H1 (cell line): ENCODE measurements around the gene CLDN14. TPM values are rescaled to one million over a fixed set of nuclear protein-coding genes. Genes with fewer than 3 reads are reported as not detected.

Experiments
- CTCF ChIA-PET: fragments of 300-600 bp; sonication (Branson Sonifier 250); formaldehyde crosslinking; loops from one replicate; lab custom pipeline; 2021; ENCODE audit not compliant: partially characterized antibody; lab: Charles Lee
- POLR2A ChIA-PET: fragments of 300-600 bp; sonication (Branson Sonifier 250); formaldehyde crosslinking; loops from one replicate; lab custom pipeline; 2021; ENCODE audit warnings: inconsistent platforms; ENCODE audit not compliant: partially characterized antibody; lab: Charles Lee
- DNase-seq, 2 experiments: peaks; one replicate each; pipeline versions ENCODE4 v3.0.0 to v3.0.0-alpha.2; 2010 to 2022; ENCODE audit warnings: low spot score in 2 of 2, low read depth in 1 of 2, mixed read lengths in 1 of 2
- FAIRE-seq: peaks from 2 replicates; lab custom pipeline; 2011; peaks lifted over from hg19 to GRCh38; lab: Jason Lieb, UNC
- H2AFZ ChIP-seq: 2 replicates; pipeline ENCODE4 v1.8.1; 2012; ENCODE audit warnings: low read length, inconsistent platforms
- H2AK5ac ChIP-seq: 2 replicates; pipeline ENCODE4 v1.6.1; 2013; ENCODE audit warnings: low read depth, low read length
- H2BK120ac ChIP-seq: replicated peaks from 2 replicates; pipeline ENCODE3; 2013; ENCODE audit warnings: low read depth, low read length, inconsistent platforms
- H2BK12ac ChIP-seq: 2 replicates; pipeline ENCODE4 v1.6.1; 2013; ENCODE audit warnings: low read depth, low read length
- H2BK15ac ChIP-seq: 2 replicates; pipeline ENCODE4 v1.6.1; 2013; ENCODE audit warnings: low read length
- H2BK20ac ChIP-seq: 2 replicates; pipeline ENCODE4 v1.6.1; 2013; ENCODE audit warnings: low read length
- H2BK5ac ChIP-seq: 2 replicates; pipeline ENCODE4 v1.6.1; 2013; ENCODE audit warnings: low read depth, low read length
- H3K14ac ChIP-seq: 2 replicates; pipeline ENCODE4 v1.6.1; 2013; ENCODE audit warnings: inconsistent platforms; ENCODE audit not compliant: insufficient read length
- H3K18ac ChIP-seq: 2 replicates; pipeline ENCODE4 v1.6.1; 2013; ENCODE audit warnings: low read length; ENCODE audit errors: extremely low read depth
- H3K23ac ChIP-seq: 2 replicates; pipeline ENCODE4 v1.6.1; 2013; ENCODE audit warnings: inconsistent platforms; ENCODE audit not compliant: insufficient read length
- H3K23me2 ChIP-seq: 2 replicates; pipeline ENCODE4 v1.6.1; 2013; ENCODE audit warnings: low read depth, low read length
- H3K27ac ChIP-seq: 2 replicates; pipeline ENCODE4 v1.6.1; 2011; ENCODE audit warnings: low read depth, low read length, inconsistent platforms
- H3K27me3 ChIP-seq, 4 experiments: replicated peaks in 1 of 4; 1 replicate in 1 of 4; 2 replicates in 3 of 4; pipeline versions ENCODE4 v1.6.1 to v1.8.1; 2011 to 2013; ENCODE audit warnings: low read length in 3 of 4, mild to moderate bottlenecking in 3 of 4, inconsistent platforms in 2 of 4, mixed read lengths in 2 of 4, moderate library complexity in 1 of 4; ENCODE audit not compliant: control insufficient read depth in 3 of 4, insufficient read depth in 3 of 4; ENCODE audit errors: extremely low read depth in 1 of 4
- H3K36me3 ChIP-seq, 4 experiments: 2 replicates each; pipeline versions ENCODE4 v1.6.1 to v1.8.1; 2011 to 2013; ENCODE audit warnings: mild to moderate bottlenecking in 4 of 4, low read length in 3 of 4, moderate library complexity in 2 of 4, control low read depth in 1 of 4, inconsistent platforms in 1 of 4; ENCODE audit not compliant: insufficient read depth in 4 of 4, control insufficient read depth in 2 of 4
- H3K4ac ChIP-seq: replicated peaks from 2 replicates; pipeline ENCODE3; 2013; ENCODE audit warnings: low read length, low read depth, mixed read lengths, inconsistent platforms; ENCODE audit not compliant: insufficient read length
- H3K4me1 ChIP-seq, 4 experiments: replicated peaks in 1 of 4; 1 replicate in 1 of 4; 2 replicates in 3 of 4; pipeline versions ENCODE4 v1.6.1 to v1.8.1; 2011 to 2013; ENCODE audit warnings: low read length in 3 of 4, inconsistent platforms in 2 of 4, mixed read lengths in 1 of 4; ENCODE audit not compliant: insufficient read depth in 4 of 4, control insufficient read depth in 3 of 4
- H3K4me2 ChIP-seq, 2 experiments: 2 replicates each; pipeline versions ENCODE4 v1.6.1 to v1.8.1; 2011 to 2013; ENCODE audit warnings: low read depth in 2 of 2, low read length in 2 of 2, control low read depth in 1 of 2, inconsistent platforms in 1 of 2, mild to moderate bottlenecking in 1 of 2; ENCODE audit not compliant: insufficient read depth in 1 of 2
- H3K4me3 ChIP-seq, 4 experiments: fragments of 200-600, 300-600 bp in 1 of 4; sonication (generic), shearing (Covaris generic), sonication (Bioruptor Twin) in 1 of 4; 2 replicates each; pipeline versions ENCODE4 v1.5.1 to v1.8.1; 2011 to 2016; ENCODE audit warnings: low read length in 4 of 4, low read depth in 3 of 4, control low read depth in 2 of 4, inconsistent platforms in 2 of 4, mild to moderate bottlenecking in 2 of 4, mixed read lengths in 1 of 4, moderate library complexity in 1 of 4; ENCODE audit not compliant: insufficient read depth in 2 of 4; ENCODE audit errors: extremely low read depth in 1 of 4
- H3K56ac ChIP-seq: replicated peaks from 2 replicates; pipeline ENCODE3; 2013; ENCODE audit warnings: low read depth, mild to moderate bottlenecking, mixed read lengths, low read length, inconsistent platforms; ENCODE audit not compliant: insufficient read length
- H3K79me1 ChIP-seq: 2 replicates; pipeline ENCODE4 v1.6.1; 2013; ENCODE audit warnings: low read depth, low read length, control low read depth
- H3K79me2 ChIP-seq, 2 experiments: 2 replicates each; pipeline versions ENCODE4 v1.6.1 to v1.8.1; 2012 to 2013; ENCODE audit warnings: low read length in 2 of 2, mild to moderate bottlenecking in 2 of 2, inconsistent platforms in 1 of 2; ENCODE audit not compliant: insufficient read depth in 2 of 2, control insufficient read depth in 1 of 2
- H3K9ac ChIP-seq, 4 experiments: replicated peaks in 1 of 4; 1 replicate in 1 of 4; 2 replicates in 3 of 4; pipeline versions ENCODE4 v1.6.1 to v1.8.1; 2011 to 2013; ENCODE audit warnings: low read depth in 3 of 4, low read length in 3 of 4, control low read depth in 2 of 4, mild to moderate bottlenecking in 2 of 4, moderate library complexity in 2 of 4, inconsistent platforms in 1 of 4; ENCODE audit errors: extremely low read depth in 1 of 4
- H3K9me3 ChIP-seq, 2 experiments: 2 replicates each; pipeline versions ENCODE4 v1.6.1 to v1.8.1; 2012 to 2013; ENCODE audit warnings: mild to moderate bottlenecking in 2 of 2, moderate library complexity in 2 of 2, control low read depth in 1 of 2, inconsistent platforms in 1 of 2, low read depth in 1 of 2, low read length in 1 of 2, mixed read lengths in 1 of 2; ENCODE audit not compliant: insufficient read depth in 2 of 2
- H4K20me1 ChIP-seq, 2 experiments: replicated peaks in 1 of 2; 2 replicates each; pipeline versions ENCODE3 to v1.8.1; 2011 to 2013; ENCODE audit warnings: inconsistent platforms in 2 of 2, low read length in 2 of 2, mild to moderate bottlenecking in 1 of 2; ENCODE audit not compliant: insufficient read depth in 2 of 2, control insufficient read depth in 1 of 2
- H4K5ac ChIP-seq: 2 replicates; pipeline ENCODE4 v1.6.1; 2013; ENCODE audit warnings: low read length, low read depth, mixed read lengths, inconsistent platforms; ENCODE audit not compliant: insufficient read length
- H4K8ac ChIP-seq: 2 replicates; pipeline ENCODE4 v1.8.0; 2013; ENCODE audit warnings: mild to moderate bottlenecking, moderate library complexity, low read length, inconsistent platforms; ENCODE audit not compliant: insufficient read depth; ENCODE audit errors: extremely low read depth
- H4K91ac ChIP-seq: replicated peaks from 2 replicates; pipeline ENCODE3; 2013; ENCODE audit warnings: low read length, mixed read lengths, inconsistent platforms; ENCODE audit not compliant: insufficient read length
- EZH2 ChIP-seq: fragments of 200-600 bp; sonication (generic); IDR thresholded peaks from 2 replicates; pipeline ENCODE4 v1.7.1; 2012; ENCODE audit warnings: low read depth, mild to moderate bottlenecking, moderate library complexity, low read length, inconsistent platforms; ENCODE audit not compliant: severe bottlenecking
- MAFK ChIP-seq: IDR thresholded peaks from 2 replicates; pipeline ENCODE4 v1.6.1; 2012; ENCODE audit warnings: low read depth, mild to moderate bottlenecking, improper control_type of control experiment, low read length
- POLR2A ChIP-seq, 2 experiments: IDR thresholded peaks; 1 replicate in 1 of 2; 2 replicates in 1 of 2; pipeline ENCODE4 v1.6.1; 2011; ENCODE audit warnings: low read depth in 2 of 2, low read length in 2 of 2, mild to moderate bottlenecking in 2 of 2; ENCODE audit errors: control extremely low read depth in 1 of 2
- SIN3A ChIP-seq, 2 experiments: IDR thresholded peaks in 1 of 2; conservative IDR thresholded peaks in 1 of 2; 2 replicates each; pipeline ENCODE4 v1.6.1; 2011 to 2012; ENCODE audit warnings: low read length in 2 of 2, improper control_type of control experiment in 1 of 2, low read depth in 1 of 2, mild to moderate bottlenecking in 1 of 2
- WGBS, 2 experiments: shearing (Covaris generic) in 1 of 2; methylation state at CpG; one replicate each; pipeline versions ENCODE4 v1.1.6 to v1.1.7; 2013 to 2015; ENCODE audit warnings: low lambda C conversion rate in 2 of 2, mixed read lengths in 2 of 2, inconsistent platforms in 1 of 2, low coverage in 1 of 2, missing lambda C conversion rate in 1 of 2; ENCODE audit not compliant: insufficient replicate concordance in 2 of 2, insufficient coverage in 1 of 2, insufficient read length in 1 of 2; ENCODE audit errors: extremely low coverage in 1 of 2, missing lambda C conversion rate in 1 of 2; 5-methylcytosine and 5-hydroxymethylcytosine counted together
- polyA plus RNA-seq, 7 experiments: library from polyadenylated mRNA; depleted of rRNA in 3 of 7; stranded (reverse) in 5 of 7; unstranded in 2 of 7; fragments of >200 nt in 5 of 7; fragments of 200-250 nt in 2 of 7; gene quantifications; 1 replicate in 5 of 7; 2 replicates in 1 of 7; 4 replicates in 1 of 7; pipeline versions ENCODE4 v1.2.1 to v1.2.3, GENCODE V29; 2011 to 2013; ENCODE audit warnings: missing spikeins in 2 of 7, mixed read lengths in 2 of 7
- total RNA-seq: library from RNA; stranded (reverse); fragmentation: NEBNext Ultra II Directional; extraction: Animal tissue kit (Norgen Biotek cat#: 25700); gene quantifications from 2 replicates; pipeline ENCODE4 v1.2.1, GENCODE V29; 2021

CLDN14 gene
- total and polyA plus RNA-seq, 2 of the 8 experiments (the other 6 are each of a cell fraction or from before 2014, with no cell fraction given), result 0.08 TPM; not detected in 1

DNA sequence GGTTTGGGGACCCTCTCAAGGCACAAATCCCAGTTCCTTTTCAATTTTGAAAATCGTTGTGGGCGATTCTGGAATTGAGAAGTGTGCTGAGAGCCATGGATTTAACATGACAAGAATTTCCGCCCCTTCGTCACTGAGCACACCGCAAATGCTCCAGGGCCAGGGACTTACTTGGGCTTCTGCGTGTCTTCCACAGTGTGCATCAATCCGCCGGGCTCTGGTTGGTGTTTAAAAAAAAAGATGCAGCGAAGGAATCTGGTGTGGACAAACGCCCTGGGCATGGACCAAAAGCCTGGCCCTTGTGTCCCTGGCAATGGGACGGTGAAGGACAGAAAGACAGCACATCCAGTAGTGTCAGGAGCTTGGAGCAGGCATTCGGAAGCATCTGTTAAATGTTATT lies 696 bp upstream of the CLDN14 start:
- no peak for TF ChIP-seq EZH2
- no peak for TF ChIP-seq POLR2A (IDR thresholded peaks at IDR 0.05; ENCODE audit: control extremely low read depth in 1 of 2, low read depth in 2 of 2, low read length in 2 of 2)
- no peak for TF ChIP-seq SIN3A (conservative IDR thresholded peaks at IDR 0.05 in 1 of 2, IDR thresholded peaks at IDR 0.05 in 1 of 2; ENCODE audit: low read depth in 1 of 2, low read length in 2 of 2)
- no peak for TF ChIP-seq MAFK
- H4K8ac ChIP-seq, result no peak overlapping the region
- H2BK20ac ChIP-seq, result no peak overlapping the region
- H3K9ac ChIP-seq, result no peak overlapping the region
- H3K79me2 ChIP-seq, result no peaks in the 10 kb centered on the region
- no peaks in the 10 kb centered on the region for H4K20me1 ChIP-seq
- no peak overlapping the region for H2BK120ac ChIP-seq
- no peak overlapping the region for H3K56ac ChIP-seq
- H2AK5ac ChIP-seq, result no peak overlapping the region
- H3K4me2 ChIP-seq, result no peak overlapping the region
- WGBS, 2 experiments, result 82% methylated on average over 12 of the region's 12 CpGs; no CpG with 5 or more reads in 1 of the 2 experiments
- no peak overlapping the region for H3K14ac ChIP-seq
- peaks cover 3% of the 10 kb centered on the region; the same call in 1 of the 2 replicates for H3K23me2 ChIP-seq
- H3K27ac ChIP-seq, result no peak overlapping the region; the same call in 1 of the 2 replicates
- H2BK15ac ChIP-seq, result no peak overlapping the region
- CTCF ChIA-PET, result interaction anchor here (0.7 to 3.6 kb wide), 5 partner anchors 12 to 58 kb away, joined by 3 to 19 read pairs (median 4); no protein-coding TSS in a partner anchor
- no peaks in the 10 kb centered on the region for H3K27me3 ChIP-seq
- H3K4me3 ChIP-seq, result no peak overlapping the region
- no peak overlapping the region for H3K23ac ChIP-seq
- no peaks in the 10 kb centered on the region for H3K9me3 ChIP-seq
- no peak for DNase-seq
- no peak overlapping the region for H4K5ac ChIP-seq
- H3K4me1 ChIP-seq, result no peaks in the 10 kb centered on the region
- H3K4ac ChIP-seq, result no peak overlapping the region
- H2AFZ ChIP-seq, result no peak overlapping the region
- POLR2A ChIA-PET, result no interaction called here
- H4K91ac ChIP-seq, result no peak overlapping the region
- no peak overlapping the region for H3K18ac ChIP-seq
- H2BK12ac ChIP-seq, result no peak overlapping the region
- H2BK5ac ChIP-seq, result no peak overlapping the region
- no peaks in the 10 kb centered on the region for H3K79me1 ChIP-seq
- H3K36me3 ChIP-seq, result no peaks in the 10 kb centered on the region
- no peak for FAIRE-seq
